ENCODE measurements around the gene RASSF5. TPM values are rescaled to one million over a fixed set of nuclear protein-coding genes. Genes with fewer than 3 reads are reported as not detected.

RASSF5 gene
- total RNA-seq, 2 experiments from 2014 or later = 153 to 156 TPM

GRCh38 chr1:206581571-206581981 is 74.2 kb downstream of the RASSF5 start:
- ATAC-seq (ENCODE audit: poor library complexity) = peak; percentile 50
- CTCF ChIA-PET = interaction anchor here (1.1 to 9.1 kb wide), 5 partner anchors 9 to 36 kb away, joined by 3 to 236 read pairs (median 18); partner anchors contain the start of gene EIF2D

GRCh38 chr1:206582537-206582936 is 75.2 kb downstream of the RASSF5 start:
- Histone ChIP-seq H3K27ac (ENCODE audit: low read depth in 1 of 2, low read length in 2 of 2) (peak overlapping the region; percentile 93 to 95), H3K4me3 (ENCODE audit: low read length) (no peak overlapping the region), H3K9me3 (ENCODE audit: control insufficient read depth in 1 of 2, insufficient read depth in 1 of 2, low read length in 2 of 2) (no peaks in the 10 kb centered on the region), H3K36me3 (ENCODE audit: insufficient read depth, low read length) (peaks cover 81% of the 10 kb centered on the region), H3K27me3 (ENCODE audit: control insufficient read depth in 1 of 2, insufficient read depth in 2 of 2, low read length in 2 of 2) (no peaks in the 10 kb centered on the region), H3K4me1 (ENCODE audit: insufficient read depth, low read length) (peaks cover 83% of the 10 kb centered on the region)
- H3K36me3 Mint-ChIP-seq (ENCODE audit: low read depth) = peaks cover 80% of the 10 kb centered on the region
- DNase-seq (no peak), ATAC-seq (ENCODE audit: poor library complexity) (no peak)
- H3K27me3 Mint-ChIP-seq = no peaks in the 10 kb centered on the region
- peaks cover 74% of the 10 kb centered on the region for H3K4me1 Mint-ChIP-seq (ENCODE audit: low read depth)
- no peaks in the 10 kb centered on the region for H3K9me3 Mint-ChIP-seq
- intact Hi-C loops (cut with DNase I, micrococcal nuclease) = loop anchor here (1.0 to 5.0 kb wide), 5 partner anchors 26 to 122 kb away; no protein-coding TSS in a partner anchor
- H3K4me3 Mint-ChIP-seq = peak overlapping the region; percentile 13
- H3K27ac Mint-ChIP-seq = peak overlapping the region; percentile 86
- ChIA-PET POLR2A (interaction anchor here (1.2 to 3.5 kb wide), 8 partner anchors 16 to 103 kb away, joined by 3 to 33 read pairs (median 8); no protein-coding TSS in a partner anchor), CTCF (interaction anchor here (1.2 to 9.1 kb wide), 6 partner anchors 10 to 103 kb away, joined by 3 to 236 read pairs (median 12); partner anchors contain the start of gene EIF2D)
- TF ChIP-seq CTCF (IDR thresholded peaks at IDR 0.05) = no peak

More at GRCh38 chr1:206581571-206581981, 74.2 kb downstream of the RASSF5 start:
- Histone ChIP-seq H3K4me1 (ENCODE audit: insufficient read depth, low read length) (peaks cover 92% of the 10 kb centered on the region), H3K27ac (ENCODE audit: low read depth in 1 of 2, low read length in 2 of 2) (peak overlapping the region; percentile 93 to 95), H3K36me3 (ENCODE audit: insufficient read depth, low read length) (peaks cover 73% of the 10 kb centered on the region), H3K9me3 (ENCODE audit: control insufficient read depth in 1 of 2, insufficient read depth in 1 of 2, low read length in 2 of 2) (no peaks in the 10 kb centered on the region), H3K4me3 (ENCODE audit: low read length) (no peak overlapping the region), H3K27me3 (ENCODE audit: control insufficient read depth in 1 of 2, insufficient read depth in 2 of 2, low read length in 2 of 2) (no peaks in the 10 kb centered on the region)
- Mint-ChIP-seq H3K36me3 (ENCODE audit: low read depth) (peaks cover 77% of the 10 kb centered on the region), H3K27ac (peak overlapping the region; percentile 86), H3K4me3 (peak overlapping the region; percentile 75), H3K9me3 (no peaks in the 10 kb centered on the region), H3K4me1 (ENCODE audit: low read depth) (peaks cover 79% of the 10 kb centered on the region), H3K27me3 (no peaks in the 10 kb centered on the region)
- POLR2A ChIA-PET = interaction anchor here (0.7 to 8.3 kb wide), 6 partner anchors 15 to 789 kb away, joined by 3 to 169 read pairs (median 43); partner anchors contain the start of gene EIF2D
- DNase-seq = peak in 13 of 14 experiments; percentile 44 to 94 (median 64)
- intact Hi-C loops (cut with DNase I, micrococcal nuclease) = loop anchor here in 1 of 2 experiments (5.0 kb wide), 2 partner anchors 89 to 104 kb away; no protein-coding TSS in a partner anchor
- no peak for TF ChIP-seq CTCF (IDR thresholded peaks at IDR 0.05)

- peaks cover 82% of the 10 kb centered on the region for H3K36me3 ChIP-seq (ENCODE audit: insufficient read depth, low read length)
- peaks cover 82% of the 10 kb centered on the region for H3K36me3 Mint-ChIP-seq (ENCODE audit: low read depth)
- peaks cover 79% of the 10 kb centered on the region for H3K4me1 ChIP-seq (ENCODE audit: insufficient read depth, low read length)
- H3K27me3 Mint-ChIP-seq = no peaks in the 10 kb centered on the region
- no peaks in the 10 kb centered on the region for H3K27me3 ChIP-seq (ENCODE audit: control insufficient read depth in 1 of 2, insufficient read depth in 2 of 2, low read length in 2 of 2)
- ATAC-seq (ENCODE audit: poor library complexity) (no peak), DNase-seq (peak in 3 of 14 experiments; percentile 26 to 53 (median 41))
- H3K9me3 Mint-ChIP-seq = no peaks in the 10 kb centered on the region
- H3K9me3 ChIP-seq (ENCODE audit: control insufficient read depth in 1 of 2, insufficient read depth in 1 of 2, low read length in 2 of 2) = no peaks in the 10 kb centered on the region
- CTCF ChIA-PET = interaction anchor here (1.0 to 9.1 kb wide), 16 partner anchors 8 to 121 kb away, joined by 3 to 236 read pairs (median 6); partner anchors contain the start of genes EIF2D and RASSF5
- peak overlapping the region; percentile 93 to 95 for H3K27ac ChIP-seq (ENCODE audit: low read depth in 1 of 2, low read length in 2 of 2)
- POLR2A ChIA-PET = interaction anchor here (1.0 to 3.5 kb wide), 14 partner anchors 8 to 113 kb away, joined by 3 to 33 read pairs (median 8); partner anchors contain the start of gene IKBKE
- intact Hi-C loops (cut with DNase I, micrococcal nuclease) = loop anchor here (1.0 to 5.0 kb wide), 9 partner anchors 27 to 122 kb away; no protein-coding TSS in a partner anchor
- peak overlapping the region; percentile 86 for H3K27ac Mint-ChIP-seq
- H3K4me1 Mint-ChIP-seq (ENCODE audit: low read depth) = peaks cover 68% of the 10 kb centered on the region
- no peak for TF ChIP-seq CTCF (IDR thresholded peaks at IDR 0.05)
- no peak overlapping the region for H3K4me3 ChIP-seq (ENCODE audit: low read length)
- H3K4me3 Mint-ChIP-seq = peak overlapping the region; percentile 84
Observed at GRCh38 chr1:206582971-206583706, 75.8 kb downstream of the RASSF5 start.

All from CD4-positive, alpha-beta T cell (primary cell).